Endometrial microvascular endothelial cells (primary cell): ENCODE results near the gene LPCAT2. TPM values are rescaled to one million over a fixed set of nuclear protein-coding genes. Genes with fewer than 3 reads are reported as not detected.

Experiments used
- in situ Hi-C: cut with HindIII; loops from 2 replicates; pipeline ENCODE4 v1.10.0; 2017; ENCODE audit warnings: low sequenced_read_pairs, low pct_unique_long_range_greater_than_20kb; ENCODE audit errors: inconsistent ontology term
- total RNA-seq: library from RNA; depleted of rRNA; stranded (reverse); fragments of >200 nt; gene quantifications from one replicate; pipeline ENCODE4 v1.2.3, GENCODE V29; 2015; ENCODE audit errors: inconsistent ontology term

LPCAT2 gene
- total RNA-seq, 1 donor from 2014 or later: 37.6 TPM

GRCh38 chr16:55628306-55628968 lies 119.6 kb downstream of the LPCAT2 start:
- in situ Hi-C loops: no loop called here

- in situ Hi-C loops: no loop called here
Measured at GRCh38 chr16:55630774-55631173, 121.9 kb downstream of the LPCAT2 start.

DNA sequence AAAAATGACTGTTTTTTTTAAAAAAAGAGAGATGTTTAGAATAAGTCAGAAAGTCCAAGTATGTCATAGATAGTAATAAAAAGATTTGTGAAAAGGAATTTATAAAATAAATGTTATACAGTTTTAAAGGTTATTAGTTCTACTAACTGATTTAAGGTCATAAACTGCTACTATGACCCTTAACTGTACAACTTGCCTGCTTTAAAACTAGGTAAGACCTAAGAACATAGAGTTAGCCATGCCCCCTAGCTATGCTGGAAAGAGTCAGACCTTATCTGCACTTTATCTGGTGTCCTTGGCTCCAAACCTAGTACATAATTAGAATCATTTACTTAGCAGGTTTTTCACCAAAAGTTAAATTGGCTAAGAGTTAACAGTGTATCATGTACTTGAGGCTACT lies 123.4 kb downstream of the LPCAT2 start:
- in situ Hi-C loops: no loop called here

DNA sequence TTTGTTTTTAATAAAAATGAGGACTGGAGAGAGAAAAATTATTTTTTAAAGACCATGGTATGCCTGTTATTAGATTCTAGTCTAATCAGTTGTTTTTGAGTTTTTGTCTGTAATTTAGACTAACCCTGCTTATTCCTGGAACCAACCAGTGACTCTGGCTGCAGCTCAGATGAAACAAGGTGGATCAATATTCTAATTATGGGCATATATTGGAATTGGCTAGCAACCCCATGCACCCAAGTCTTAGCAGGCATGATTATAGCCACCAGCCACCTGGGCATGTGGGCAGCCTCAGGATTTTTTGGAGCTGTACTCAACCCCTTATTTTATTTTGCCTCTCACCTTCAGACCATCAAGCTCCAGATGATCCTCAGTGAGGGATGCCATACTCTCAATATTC lies 125.3 kb downstream of the LPCAT2 start:
- in situ Hi-C loops: no loop called here

Other genes starting within 250 kb of the LPCAT2 start
- gene IRX6, start 184.9 kb upstream of the LPCAT2 start, total RNA-seq: not detected
- 38.1 TPM for gene MMP2, start 29.9 kb upstream of the LPCAT2 start, total RNA-seq
- gene CAPNS2, start 57.6 kb downstream of the LPCAT2 start, total RNA-seq: not detected
- not detected for gene SLC6A2, start 146.9 kb downstream of the LPCAT2 start, total RNA-seq